ENCODE measurements around the gene MAP1LC3B.

DNA sequence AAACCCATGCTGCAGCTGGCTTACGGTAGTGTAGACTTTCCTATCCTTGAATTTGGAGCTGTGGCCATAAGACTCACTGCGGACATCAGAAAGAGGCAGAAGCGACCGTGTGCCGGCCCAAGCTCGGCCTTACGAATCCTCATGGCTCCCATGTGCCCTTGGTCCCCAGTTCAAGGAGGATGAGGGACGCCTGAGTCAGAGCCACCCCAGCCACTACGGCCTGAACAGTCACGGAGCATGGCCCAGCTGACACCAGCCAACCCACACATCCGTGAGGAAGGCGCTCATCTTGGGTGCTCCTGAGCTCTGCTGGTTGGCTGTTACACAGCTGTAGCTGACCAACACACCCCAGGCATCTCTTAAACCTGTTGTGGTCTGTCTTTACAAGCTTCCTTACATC, 56.7 kb downstream of the MAP1LC3B start:
- TF ChIP-seq, protein P1, sequence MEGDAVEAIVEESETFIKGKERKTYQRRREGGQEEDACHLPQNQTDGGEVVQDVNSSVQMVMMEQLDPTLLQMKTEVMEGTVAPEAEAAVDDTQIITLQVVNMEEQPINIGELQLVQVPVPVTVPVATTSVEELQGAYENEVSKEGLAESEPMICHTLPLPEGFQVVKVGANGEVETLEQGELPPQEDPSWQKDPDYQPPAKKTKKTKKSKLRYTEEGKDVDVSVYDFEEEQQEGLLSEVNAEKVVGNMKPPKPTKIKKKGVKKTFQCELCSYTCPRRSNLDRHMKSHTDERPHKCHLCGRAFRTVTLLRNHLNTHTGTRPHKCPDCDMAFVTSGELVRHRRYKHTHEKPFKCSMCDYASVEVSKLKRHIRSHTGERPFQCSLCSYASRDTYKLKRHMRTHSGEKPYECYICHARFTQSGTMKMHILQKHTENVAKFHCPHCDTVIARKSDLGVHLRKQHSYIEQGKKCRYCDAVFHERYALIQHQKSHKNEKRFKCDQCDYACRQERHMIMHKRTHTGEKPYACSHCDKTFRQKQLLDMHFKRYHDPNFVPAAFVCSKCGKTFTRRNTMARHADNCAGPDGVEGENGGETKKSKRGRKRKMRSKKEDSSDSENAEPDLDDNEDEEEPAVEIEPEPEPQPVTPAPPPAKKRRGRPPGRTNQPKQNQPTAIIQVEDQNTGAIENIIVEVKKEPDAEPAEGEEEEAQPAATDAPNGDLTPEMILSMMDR (IDR thresholded peaks at IDR 0.05; ENCODE audit: insufficient read depth, low read length, poor library complexity, severe bottlenecking) = no peak
- no peak for TF ChIP-seq EZH2phosphoT487 (conservative IDR thresholded peaks at IDR 0.05; ENCODE audit: low read length)
